WI38 (cell line): Measurements from ENCODE around the gene FLAD1.

ENCODE experiments used
- H3K4me3 ChIP-seq: 2 replicates; pipeline ENCODE4 v1.5.1; 2011; ENCODE audit warnings: low read depth, mild to moderate bottlenecking, control low read depth, low read length
- TF ChIP-seq, protein P1 (sequence below): IDR thresholded peaks from 2 replicates; pipeline ENCODE4 v1.5.1; 2012; ENCODE audit warnings: low read depth, mild to moderate bottlenecking, control low read depth, low read length

Gene FLAD1

DNA sequence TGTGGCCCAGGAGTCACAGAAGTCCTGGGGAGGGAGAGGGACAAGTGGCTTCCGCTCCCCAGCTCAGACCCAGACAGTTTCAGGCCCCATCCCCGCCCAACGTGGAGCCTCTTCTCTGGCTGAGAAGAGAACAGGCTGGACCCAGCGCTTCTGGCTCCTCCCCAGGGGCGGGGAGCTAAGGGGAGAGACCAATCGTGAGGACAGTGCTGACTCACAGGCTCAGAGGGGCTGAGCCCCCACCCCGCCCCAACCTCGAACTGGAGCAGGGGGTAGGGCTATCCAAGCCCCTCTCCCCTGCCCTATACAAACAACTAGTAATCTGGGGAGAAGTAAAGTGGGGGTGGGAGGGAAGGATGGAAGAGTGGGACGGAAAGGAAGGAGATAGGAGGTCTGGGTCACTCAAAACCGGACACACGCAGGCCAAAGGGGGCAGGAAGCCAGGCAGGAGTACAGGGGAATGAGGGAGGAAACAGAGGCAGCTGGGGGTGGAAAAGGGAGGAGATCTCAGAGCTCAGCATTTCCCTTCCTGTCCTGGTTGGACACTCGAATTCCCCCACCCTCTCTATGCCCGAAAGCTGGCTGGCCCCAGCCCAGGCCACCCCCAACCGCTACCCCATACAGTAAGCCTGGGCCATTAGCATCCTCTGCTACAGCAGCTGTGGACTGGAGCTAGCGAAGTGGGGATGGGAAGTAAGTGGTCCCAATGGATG is 12.4 kb upstream of the FLAD1 start, which contains the start of gene SHC1:
Gene SHC1, minus strand, starts transcription at position 117 of the 710 bp plus-strand sequence. CDS start 221 bp downstream, outside the sequence.
- peak within 1 kb of the TSS; percentile 89 for H3K4me3 ChIP-seq
- TF ChIP-seq, protein P1, sequence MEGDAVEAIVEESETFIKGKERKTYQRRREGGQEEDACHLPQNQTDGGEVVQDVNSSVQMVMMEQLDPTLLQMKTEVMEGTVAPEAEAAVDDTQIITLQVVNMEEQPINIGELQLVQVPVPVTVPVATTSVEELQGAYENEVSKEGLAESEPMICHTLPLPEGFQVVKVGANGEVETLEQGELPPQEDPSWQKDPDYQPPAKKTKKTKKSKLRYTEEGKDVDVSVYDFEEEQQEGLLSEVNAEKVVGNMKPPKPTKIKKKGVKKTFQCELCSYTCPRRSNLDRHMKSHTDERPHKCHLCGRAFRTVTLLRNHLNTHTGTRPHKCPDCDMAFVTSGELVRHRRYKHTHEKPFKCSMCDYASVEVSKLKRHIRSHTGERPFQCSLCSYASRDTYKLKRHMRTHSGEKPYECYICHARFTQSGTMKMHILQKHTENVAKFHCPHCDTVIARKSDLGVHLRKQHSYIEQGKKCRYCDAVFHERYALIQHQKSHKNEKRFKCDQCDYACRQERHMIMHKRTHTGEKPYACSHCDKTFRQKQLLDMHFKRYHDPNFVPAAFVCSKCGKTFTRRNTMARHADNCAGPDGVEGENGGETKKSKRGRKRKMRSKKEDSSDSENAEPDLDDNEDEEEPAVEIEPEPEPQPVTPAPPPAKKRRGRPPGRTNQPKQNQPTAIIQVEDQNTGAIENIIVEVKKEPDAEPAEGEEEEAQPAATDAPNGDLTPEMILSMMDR = no peak

DNA sequence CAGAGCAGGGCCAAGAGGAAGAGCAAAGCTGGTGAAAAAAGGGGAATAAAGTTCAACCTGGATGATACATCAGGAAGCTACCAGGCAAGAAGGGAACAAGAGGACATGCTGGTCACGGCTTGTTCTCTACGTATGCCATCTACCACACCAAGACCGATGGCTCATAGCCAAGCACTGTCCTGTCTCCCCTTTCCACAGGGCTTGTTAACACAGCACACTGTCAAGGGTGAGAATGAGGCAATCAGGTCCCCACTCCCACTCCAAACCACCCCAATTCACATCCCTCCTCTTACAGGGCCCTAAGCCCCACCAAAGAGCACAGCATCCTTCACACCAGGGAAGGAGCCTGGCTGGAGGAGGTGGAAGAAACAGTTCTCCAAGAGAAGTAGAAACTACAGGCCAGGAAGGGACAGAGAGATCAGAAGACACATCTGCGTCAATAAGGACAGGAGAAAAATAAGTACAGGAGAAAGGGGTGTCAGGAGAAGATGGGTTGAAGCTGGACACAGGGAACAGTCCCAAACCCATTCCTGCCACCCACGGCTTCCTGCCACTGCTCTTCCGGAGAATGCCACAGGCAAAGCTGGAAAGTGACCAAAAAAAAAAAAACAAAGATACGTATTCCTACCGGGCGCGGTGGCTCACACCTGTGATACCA is 11.7 kb upstream of the FLAD1 start:
- peak overlapping the region; percentile 89 for H3K4me3 ChIP-seq
- TF ChIP-seq, protein P1 = no peak

DNA sequence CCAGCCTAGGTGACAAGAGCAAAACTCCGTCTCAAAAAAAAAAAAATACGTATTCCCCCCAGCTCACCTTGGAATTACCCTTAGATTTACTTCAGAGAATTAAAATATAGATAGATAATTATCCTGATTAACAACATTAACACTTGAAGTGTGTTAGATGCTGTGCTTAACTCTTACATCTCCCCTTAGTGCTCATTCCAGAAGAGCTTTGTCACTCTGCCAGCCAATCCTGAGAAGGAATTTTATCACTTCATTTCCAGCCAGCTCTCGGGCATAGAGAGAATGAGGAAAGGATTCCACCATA is 11.0 kb upstream of the FLAD1 start:
- H3K4me3 ChIP-seq = peak overlapping the region; percentile 89
- TF ChIP-seq, protein P1 = no peak

DNA sequence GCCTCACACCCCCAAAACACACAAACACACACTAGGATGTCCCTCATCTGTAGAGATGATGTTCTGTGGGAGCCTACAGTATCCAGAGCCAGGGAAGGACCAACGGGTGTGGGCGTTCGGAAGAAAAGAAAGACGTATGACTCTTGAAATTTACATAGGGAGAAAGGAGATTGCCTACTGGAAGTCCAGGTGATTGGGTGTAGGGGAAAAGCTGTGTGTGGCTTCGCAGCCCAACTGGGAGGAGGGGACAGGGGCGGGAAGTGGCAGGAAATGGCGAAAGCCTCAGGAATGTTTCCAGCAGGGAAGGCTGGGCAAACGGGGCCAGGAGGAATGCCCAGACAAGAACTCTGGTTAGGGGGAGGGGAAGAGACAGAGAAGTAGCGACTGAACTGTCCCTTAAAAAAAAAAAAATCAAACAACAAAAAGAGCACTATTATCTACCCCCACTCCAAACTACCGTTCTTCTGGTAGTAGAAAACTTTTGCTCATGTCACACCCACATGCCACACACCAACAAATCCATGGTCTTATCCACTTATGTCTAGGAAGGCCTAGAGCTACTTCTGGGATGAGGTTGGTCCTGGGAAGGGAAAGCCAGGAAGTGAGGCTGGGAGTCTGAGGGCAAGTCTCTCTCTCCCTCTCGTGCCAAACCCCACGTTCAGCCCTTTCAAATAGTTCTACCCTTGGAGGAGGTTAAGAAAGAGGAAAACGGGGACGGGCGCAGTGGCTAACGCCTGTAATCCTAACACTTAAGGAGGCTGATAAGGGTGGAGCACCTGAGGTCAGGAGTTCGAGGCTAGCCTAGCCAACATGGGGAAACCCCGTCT is 10.4 kb upstream of the FLAD1 start:
- TF ChIP-seq, protein P1 = no peak
- H3K4me3 ChIP-seq = peak overlapping the region; percentile 89

DNA sequence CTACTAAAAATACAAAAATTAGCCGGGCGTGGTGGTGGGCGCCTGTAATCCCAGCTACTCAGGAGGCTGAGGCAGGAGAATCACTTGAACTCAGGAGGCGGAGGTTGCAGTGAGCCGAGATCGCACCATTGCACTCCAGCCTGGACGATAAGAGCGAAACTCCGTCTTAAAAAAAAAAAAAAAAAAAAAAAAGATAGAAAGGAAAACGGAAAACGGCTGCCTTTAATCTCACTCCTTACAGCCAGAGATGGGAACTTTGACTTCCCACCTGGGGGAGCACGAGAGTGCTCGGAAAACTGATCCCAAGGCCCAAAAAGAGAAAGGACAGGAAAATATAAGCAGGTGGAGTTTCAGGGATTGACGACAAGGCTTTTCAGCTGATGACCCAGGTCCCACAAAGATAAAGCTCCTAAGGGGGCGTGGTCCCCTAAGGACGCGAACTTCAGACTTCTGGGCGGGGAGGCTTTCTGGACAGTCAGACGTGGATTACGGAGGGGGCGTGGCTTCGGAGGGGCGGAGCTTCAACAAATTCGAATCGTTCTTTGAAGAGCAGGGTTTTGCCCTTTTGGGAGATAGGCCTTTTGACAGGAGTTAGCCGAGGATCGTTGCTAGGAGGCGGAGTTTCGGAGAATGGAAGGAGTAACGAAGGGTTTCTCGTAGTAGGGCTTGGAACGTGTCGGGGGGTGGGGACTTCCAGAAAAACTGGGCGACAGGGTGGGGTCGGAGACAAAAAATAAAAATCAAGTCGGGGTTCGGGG is 9.6 kb upstream of the FLAD1 start:
- peak overlapping the region; percentile 89 for H3K4me3 ChIP-seq
- TF ChIP-seq, protein P1 = no peak

DNA sequence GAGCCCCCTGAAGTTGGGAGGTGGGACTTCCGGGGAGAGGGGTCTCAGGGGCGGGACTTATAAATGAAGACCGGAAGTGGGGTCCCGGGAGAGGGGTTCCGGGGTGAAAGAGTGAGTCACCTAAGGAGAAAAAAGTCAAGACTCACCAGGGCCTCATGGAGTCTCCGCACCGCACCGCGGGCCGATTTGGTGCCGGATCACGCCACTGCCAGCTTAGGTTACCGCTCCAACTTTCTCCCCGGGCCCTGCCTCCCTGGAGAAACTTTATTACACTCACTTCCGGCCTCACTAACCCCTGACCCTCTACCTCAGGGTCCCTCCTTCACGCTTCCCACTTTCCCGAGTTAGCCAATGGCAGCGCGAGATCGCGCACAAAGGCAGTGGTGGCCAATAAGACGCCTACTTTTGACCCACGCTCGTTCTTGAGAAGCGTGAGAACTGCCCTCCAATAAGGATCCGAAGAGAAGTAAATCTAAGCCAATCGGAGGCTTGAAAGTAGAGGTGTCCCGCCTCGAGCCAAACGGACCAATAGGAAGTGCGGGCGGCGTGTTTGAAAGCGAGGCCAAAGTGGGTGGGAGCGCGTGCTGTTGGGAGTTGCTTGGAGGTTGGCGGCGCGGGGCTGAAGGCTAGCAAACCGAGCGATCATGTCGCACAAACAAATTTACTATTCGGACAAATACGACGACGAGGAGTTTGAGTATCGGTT is 8.9 kb upstream of the FLAD1 start, which contains the start of gene CKS1B:
Gene CKS1B, plus strand, starts transcription at position 580 of the 706 bp plus-strand sequence. Its CDS starts 65 bp downstream, at position 645.
- TF ChIP-seq, protein P1 = no peak
- peak within 1 kb of the TSS; percentile 89 for H3K4me3 ChIP-seq
